A673 (cell line): ENCODE results near the gene CCDC85A. TPM values are rescaled to one million over a fixed set of nuclear protein-coding genes. Genes with fewer than 3 reads are reported as not detected.

ENCODE experiments used
- BruUV-seq: library from RNA; stranded (reverse); fragments of 400-500 nt; replicated peaks from 2 replicates; lab custom pipeline; 2021; lab: Mats Ljungman, UMichigan
- CTCF ChIA-PET: fragments of 300-600 bp; sonication (Branson Sonifier 250); formaldehyde crosslinking; loops from one replicate; lab custom pipeline; 2022; ENCODE audit warnings: antibody characterized with exemption; lab: Charles Lee
- POLR2A ChIA-PET: fragments of 300-600 bp; sonication (Branson Sonifier 250); formaldehyde crosslinking; loops from one replicate; lab custom pipeline; 2022; ENCODE audit warnings: antibody characterized with exemption; ENCODE audit not compliant: low non-redundant PET; lab: Charles Lee
- DNase-seq: peaks from one replicate; pipeline ENCODE4 v3.0.0-alpha.2; 2015; ENCODE audit warnings: low spot score
- H3K27ac ChIP-seq: fragments of 200-600 bp; sonication (generic); 2 replicates; pipeline ENCODE4 v1.5.1; 2016; ENCODE audit warnings: mixed run types, low read depth, mild to moderate bottlenecking, mixed read lengths, antibody characterized with exemption, low read length; ENCODE audit not compliant: poor library complexity, severe bottlenecking
- H3K27me3 ChIP-seq: fragments of 200-600 bp; sonication (generic); replicated peaks from 2 replicates; pipeline ENCODE4 v1.6.1; 2017; ENCODE audit warnings: mixed run types, low read depth, mild to moderate bottlenecking, mixed read lengths, antibody characterized with exemption, low read length; ENCODE audit not compliant: insufficient read depth, poor library complexity
- H3K36me3 ChIP-seq: fragments of 200-600 bp; sonication (generic); 2 replicates; pipeline ENCODE4 v1.6.1; 2016; ENCODE audit warnings: mixed run types, mild to moderate bottlenecking, mixed read lengths, antibody characterized with exemption, low read length; ENCODE audit not compliant: insufficient read depth, poor library complexity, severe bottlenecking
- H3K4me1 ChIP-seq: fragments of 200-600 bp; sonication (generic); 2 replicates; pipeline ENCODE4 v1.6.1; 2017; ENCODE audit warnings: mixed run types, mild to moderate bottlenecking, mixed read lengths, antibody characterized with exemption, low read length; ENCODE audit not compliant: insufficient read depth, poor library complexity, severe bottlenecking
- H3K4me3 ChIP-seq: fragments of 200-600 bp; sonication (generic); 2 replicates; pipeline ENCODE4 v1.5.1; 2016; ENCODE audit warnings: low read depth, mixed run types, mild to moderate bottlenecking, mixed read lengths, low read length; ENCODE audit not compliant: poor library complexity, severe bottlenecking
- H3K9me3 ChIP-seq: fragments of 200-600 bp; sonication (generic); 2 replicates; pipeline ENCODE4 v1.6.1; 2016; ENCODE audit warnings: mixed run types, low read depth, mild to moderate bottlenecking, mixed read lengths, antibody characterized with exemption, low read length; ENCODE audit not compliant: poor library complexity, severe bottlenecking
- EZH2 ChIP-seq: fragments of 200-600 bp; sonication (generic); IDR thresholded peaks from 2 replicates; pipeline ENCODE4 v1.6.1; 2017; ENCODE audit warnings: borderline replicate concordance, low read depth, mild to moderate bottlenecking, mixed read lengths, antibody characterized with exemption, low read length; ENCODE audit not compliant: poor library complexity, severe bottlenecking
- intact Hi-C: fragments of 100-400 bp; cut with micrococcal nuclease; formaldehyde crosslinking; loops from one replicate; pipeline ENCODE4 v1.10.0; 2022; ENCODE audit not compliant: unreplicated experiment
- total RNA-seq: library from RNA; stranded (reverse); gene quantifications from 2 replicates; pipeline ENCODE4 v1.2.3, GENCODE V29; 2021
- TF ChIP-seq, protein P1 (sequence below): fragments of 300-800, 200-600 bp; sonication (generic); conservative IDR thresholded peaks from 2 replicates; pipeline ENCODE4 v1.5.1; 2017; ENCODE audit warnings: low read depth, mild to moderate bottlenecking, antibody characterized with exemption, low read length, moderate library complexity, mixed read lengths

The CCDC85A gene
- total RNA-seq, 1 experiment from 2014 or later = 0.39 TPM

GRCh38 chr2:56175779-56176178 lies 8.0 kb upstream of the CCDC85A start:
- H3K9me3 ChIP-seq = no peaks in the 10 kb centered on the region
- intact Hi-C loops = no loop called here
- TF ChIP-seq, protein P1, sequence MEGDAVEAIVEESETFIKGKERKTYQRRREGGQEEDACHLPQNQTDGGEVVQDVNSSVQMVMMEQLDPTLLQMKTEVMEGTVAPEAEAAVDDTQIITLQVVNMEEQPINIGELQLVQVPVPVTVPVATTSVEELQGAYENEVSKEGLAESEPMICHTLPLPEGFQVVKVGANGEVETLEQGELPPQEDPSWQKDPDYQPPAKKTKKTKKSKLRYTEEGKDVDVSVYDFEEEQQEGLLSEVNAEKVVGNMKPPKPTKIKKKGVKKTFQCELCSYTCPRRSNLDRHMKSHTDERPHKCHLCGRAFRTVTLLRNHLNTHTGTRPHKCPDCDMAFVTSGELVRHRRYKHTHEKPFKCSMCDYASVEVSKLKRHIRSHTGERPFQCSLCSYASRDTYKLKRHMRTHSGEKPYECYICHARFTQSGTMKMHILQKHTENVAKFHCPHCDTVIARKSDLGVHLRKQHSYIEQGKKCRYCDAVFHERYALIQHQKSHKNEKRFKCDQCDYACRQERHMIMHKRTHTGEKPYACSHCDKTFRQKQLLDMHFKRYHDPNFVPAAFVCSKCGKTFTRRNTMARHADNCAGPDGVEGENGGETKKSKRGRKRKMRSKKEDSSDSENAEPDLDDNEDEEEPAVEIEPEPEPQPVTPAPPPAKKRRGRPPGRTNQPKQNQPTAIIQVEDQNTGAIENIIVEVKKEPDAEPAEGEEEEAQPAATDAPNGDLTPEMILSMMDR = no peak
- no peak overlapping the region for H3K27ac ChIP-seq
- no TSS peak for BruUV-seq
- no peak overlapping the region for H3K4me3 ChIP-seq
- H3K4me1 ChIP-seq = no peaks in the 10 kb centered on the region
- POLR2A ChIA-PET = no interaction called here
- CTCF ChIA-PET = no interaction called here
- H3K27me3 ChIP-seq = peaks cover 29% of the 10 kb centered on the region
- no peaks in the 10 kb centered on the region for H3K36me3 ChIP-seq
- DNase-seq = no peak

- no TSS peak for BruUV-seq
- Histone ChIP-seq H3K36me3 (no peaks in the 10 kb centered on the region), H3K4me1 (no peaks in the 10 kb centered on the region), H3K9me3 (no peaks in the 10 kb centered on the region), H3K27me3 (peaks cover 29% of the 10 kb centered on the region), H3K27ac (no peak overlapping the region), H3K4me3 (no peak overlapping the region)
- TF ChIP-seq EZH2 = no peak
- TF ChIP-seq, protein P1 = no peak
- DNase-seq = no peak
- CTCF ChIA-PET = no interaction called here
- intact Hi-C loops = no loop called here
- POLR2A ChIA-PET = no interaction called here
Measured at GRCh38 chr2:56177420-56178220, 6.2 kb upstream of the CCDC85A start.

DNA sequence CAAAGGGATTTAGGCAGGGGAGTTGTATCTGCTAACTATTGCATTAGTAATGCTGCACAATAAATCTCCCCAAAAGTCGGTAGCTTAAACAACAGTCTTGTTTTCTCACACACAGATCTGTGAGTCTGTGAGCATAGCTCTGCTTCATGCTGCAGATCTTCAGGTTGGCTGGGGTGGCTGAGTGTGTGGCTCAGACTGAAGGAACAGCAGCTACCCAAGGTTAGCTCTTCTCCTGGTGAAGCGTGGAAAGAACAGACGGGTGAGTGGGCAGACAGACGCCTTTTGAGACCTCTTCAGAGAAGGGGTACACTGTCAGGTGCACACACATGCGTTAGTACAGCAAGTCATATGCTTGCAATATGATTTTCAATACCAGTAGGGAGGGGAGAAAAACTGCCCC lies 3.9 kb upstream of the CCDC85A start:
- H3K36me3 ChIP-seq = no peaks in the 10 kb centered on the region
- no peak for DNase-seq
- H3K4me3 ChIP-seq = no peak overlapping the region
- BruUV-seq = no TSS peak
- intact Hi-C loops = loop anchor here (5.0 to 10.0 kb wide), 2 partner anchors 845 to 1317 kb away; no protein-coding TSS in a partner anchor
- CTCF ChIA-PET = no interaction called here
- H3K27ac ChIP-seq = no peak overlapping the region
- POLR2A ChIA-PET = no interaction called here
- no peaks in the 10 kb centered on the region for H3K9me3 ChIP-seq
- no peaks in the 10 kb centered on the region for H3K4me1 ChIP-seq
- no peak for TF ChIP-seq EZH2
- TF ChIP-seq, protein P1 = no peak
- H3K27me3 ChIP-seq = peaks cover 41% of the 10 kb centered on the region
